Measurements from ENCODE around the gene POM121.
"Not testable (repeated sequence)": the region's sequence is repeated elsewhere in the genome, so short reads cannot be mapped to it uniquely, and the experiment has no call there.

DNA sequence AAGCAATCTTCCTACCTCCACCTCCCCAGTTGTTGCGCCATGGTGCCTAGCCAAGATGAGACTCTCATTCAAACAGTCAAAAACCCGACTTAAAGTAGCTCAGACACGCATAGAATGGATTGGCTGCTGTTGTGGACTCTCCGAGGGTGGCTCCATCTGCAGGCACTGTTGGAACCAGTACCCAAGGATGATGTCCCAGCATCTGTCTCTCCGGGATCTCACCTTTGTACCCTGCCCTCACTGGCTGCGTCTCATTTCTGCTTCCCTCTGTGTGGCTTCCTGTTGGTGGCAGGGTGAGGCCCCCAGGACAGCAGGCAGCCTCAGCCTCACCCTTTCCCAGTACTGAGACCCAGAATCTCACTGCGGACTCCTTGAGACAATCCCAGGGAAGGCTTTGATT is 49.9 kb downstream of the POM121 start:
- TF ChIP-seq CEBPB (IDR thresholded peaks at IDR 0.05; ENCODE audit: borderline replicate concordance in 1 of 2, low read depth in 2 of 2, low read length in 2 of 2); EP300 (IDR thresholded peaks at IDR 0.05; ENCODE audit: borderline replicate concordance in 1 of 2, control insufficient read depth in 1 of 2, low read depth in 2 of 2, low read length in 2 of 2); GABPA (IDR thresholded peaks at IDR 0.05; ENCODE audit: low read depth): not testable (repeated sequence)
- TF ChIP-seq, protein P1, sequence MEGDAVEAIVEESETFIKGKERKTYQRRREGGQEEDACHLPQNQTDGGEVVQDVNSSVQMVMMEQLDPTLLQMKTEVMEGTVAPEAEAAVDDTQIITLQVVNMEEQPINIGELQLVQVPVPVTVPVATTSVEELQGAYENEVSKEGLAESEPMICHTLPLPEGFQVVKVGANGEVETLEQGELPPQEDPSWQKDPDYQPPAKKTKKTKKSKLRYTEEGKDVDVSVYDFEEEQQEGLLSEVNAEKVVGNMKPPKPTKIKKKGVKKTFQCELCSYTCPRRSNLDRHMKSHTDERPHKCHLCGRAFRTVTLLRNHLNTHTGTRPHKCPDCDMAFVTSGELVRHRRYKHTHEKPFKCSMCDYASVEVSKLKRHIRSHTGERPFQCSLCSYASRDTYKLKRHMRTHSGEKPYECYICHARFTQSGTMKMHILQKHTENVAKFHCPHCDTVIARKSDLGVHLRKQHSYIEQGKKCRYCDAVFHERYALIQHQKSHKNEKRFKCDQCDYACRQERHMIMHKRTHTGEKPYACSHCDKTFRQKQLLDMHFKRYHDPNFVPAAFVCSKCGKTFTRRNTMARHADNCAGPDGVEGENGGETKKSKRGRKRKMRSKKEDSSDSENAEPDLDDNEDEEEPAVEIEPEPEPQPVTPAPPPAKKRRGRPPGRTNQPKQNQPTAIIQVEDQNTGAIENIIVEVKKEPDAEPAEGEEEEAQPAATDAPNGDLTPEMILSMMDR (IDR thresholded peaks at IDR 0.05 in 2 of 3, conservative IDR thresholded peaks at IDR 0.05 in 1 of 3; ENCODE audit: control insufficient read depth in 2 of 3, extremely low read depth in 1 of 3, insufficient read depth in 1 of 3, low read depth in 3 of 3, low read length in 3 of 3): not testable (repeated sequence)
- TF ChIP-seq, protein P2, sequence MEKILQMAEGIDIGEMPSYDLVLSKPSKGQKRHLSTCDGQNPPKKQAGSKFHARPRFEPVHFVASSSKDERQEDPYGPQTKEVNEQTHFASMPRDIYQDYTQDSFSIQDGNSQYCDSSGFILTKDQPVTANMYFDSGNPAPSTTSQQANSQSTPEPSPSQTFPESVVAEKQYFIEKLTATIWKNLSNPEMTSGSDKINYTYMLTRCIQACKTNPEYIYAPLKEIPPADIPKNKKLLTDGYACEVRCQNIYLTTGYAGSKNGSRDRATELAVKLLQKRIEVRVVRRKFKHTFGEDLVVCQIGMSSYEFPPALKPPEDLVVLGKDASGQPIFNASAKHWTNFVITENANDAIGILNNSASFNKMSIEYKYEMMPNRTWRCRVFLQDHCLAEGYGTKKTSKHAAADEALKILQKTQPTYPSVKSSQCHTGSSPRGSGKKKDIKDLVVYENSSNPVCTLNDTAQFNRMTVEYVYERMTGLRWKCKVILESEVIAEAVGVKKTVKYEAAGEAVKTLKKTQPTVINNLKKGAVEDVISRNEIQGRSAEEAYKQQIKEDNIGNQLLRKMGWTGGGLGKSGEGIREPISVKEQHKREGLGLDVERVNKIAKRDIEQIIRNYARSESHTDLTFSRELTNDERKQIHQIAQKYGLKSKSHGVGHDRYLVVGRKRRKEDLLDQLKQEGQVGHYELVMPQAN (conservative IDR thresholded peaks at IDR 0.05): not testable (repeated sequence)
- TF ChIP-seq, protein P3, sequence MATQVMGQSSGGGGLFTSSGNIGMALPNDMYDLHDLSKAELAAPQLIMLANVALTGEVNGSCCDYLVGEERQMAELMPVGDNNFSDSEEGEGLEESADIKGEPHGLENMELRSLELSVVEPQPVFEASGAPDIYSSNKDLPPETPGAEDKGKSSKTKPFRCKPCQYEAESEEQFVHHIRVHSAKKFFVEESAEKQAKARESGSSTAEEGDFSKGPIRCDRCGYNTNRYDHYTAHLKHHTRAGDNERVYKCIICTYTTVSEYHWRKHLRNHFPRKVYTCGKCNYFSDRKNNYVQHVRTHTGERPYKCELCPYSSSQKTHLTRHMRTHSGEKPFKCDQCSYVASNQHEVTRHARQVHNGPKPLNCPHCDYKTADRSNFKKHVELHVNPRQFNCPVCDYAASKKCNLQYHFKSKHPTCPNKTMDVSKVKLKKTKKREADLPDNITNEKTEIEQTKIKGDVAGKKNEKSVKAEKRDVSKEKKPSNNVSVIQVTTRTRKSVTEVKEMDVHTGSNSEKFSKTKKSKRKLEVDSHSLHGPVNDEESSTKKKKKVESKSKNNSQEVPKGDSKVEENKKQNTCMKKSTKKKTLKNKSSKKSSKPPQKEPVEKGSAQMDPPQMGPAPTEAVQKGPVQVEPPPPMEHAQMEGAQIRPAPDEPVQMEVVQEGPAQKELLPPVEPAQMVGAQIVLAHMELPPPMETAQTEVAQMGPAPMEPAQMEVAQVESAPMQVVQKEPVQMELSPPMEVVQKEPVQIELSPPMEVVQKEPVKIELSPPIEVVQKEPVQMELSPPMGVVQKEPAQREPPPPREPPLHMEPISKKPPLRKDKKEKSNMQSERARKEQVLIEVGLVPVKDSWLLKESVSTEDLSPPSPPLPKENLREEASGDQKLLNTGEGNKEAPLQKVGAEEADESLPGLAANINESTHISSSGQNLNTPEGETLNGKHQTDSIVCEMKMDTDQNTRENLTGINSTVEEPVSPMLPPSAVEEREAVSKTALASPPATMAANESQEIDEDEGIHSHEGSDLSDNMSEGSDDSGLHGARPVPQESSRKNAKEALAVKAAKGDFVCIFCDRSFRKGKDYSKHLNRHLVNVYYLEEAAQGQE (IDR thresholded peaks at IDR 0.05; ENCODE audit: low read depth, low read length): not testable (repeated sequence)
- TF ChIP-seq, protein P4, sequence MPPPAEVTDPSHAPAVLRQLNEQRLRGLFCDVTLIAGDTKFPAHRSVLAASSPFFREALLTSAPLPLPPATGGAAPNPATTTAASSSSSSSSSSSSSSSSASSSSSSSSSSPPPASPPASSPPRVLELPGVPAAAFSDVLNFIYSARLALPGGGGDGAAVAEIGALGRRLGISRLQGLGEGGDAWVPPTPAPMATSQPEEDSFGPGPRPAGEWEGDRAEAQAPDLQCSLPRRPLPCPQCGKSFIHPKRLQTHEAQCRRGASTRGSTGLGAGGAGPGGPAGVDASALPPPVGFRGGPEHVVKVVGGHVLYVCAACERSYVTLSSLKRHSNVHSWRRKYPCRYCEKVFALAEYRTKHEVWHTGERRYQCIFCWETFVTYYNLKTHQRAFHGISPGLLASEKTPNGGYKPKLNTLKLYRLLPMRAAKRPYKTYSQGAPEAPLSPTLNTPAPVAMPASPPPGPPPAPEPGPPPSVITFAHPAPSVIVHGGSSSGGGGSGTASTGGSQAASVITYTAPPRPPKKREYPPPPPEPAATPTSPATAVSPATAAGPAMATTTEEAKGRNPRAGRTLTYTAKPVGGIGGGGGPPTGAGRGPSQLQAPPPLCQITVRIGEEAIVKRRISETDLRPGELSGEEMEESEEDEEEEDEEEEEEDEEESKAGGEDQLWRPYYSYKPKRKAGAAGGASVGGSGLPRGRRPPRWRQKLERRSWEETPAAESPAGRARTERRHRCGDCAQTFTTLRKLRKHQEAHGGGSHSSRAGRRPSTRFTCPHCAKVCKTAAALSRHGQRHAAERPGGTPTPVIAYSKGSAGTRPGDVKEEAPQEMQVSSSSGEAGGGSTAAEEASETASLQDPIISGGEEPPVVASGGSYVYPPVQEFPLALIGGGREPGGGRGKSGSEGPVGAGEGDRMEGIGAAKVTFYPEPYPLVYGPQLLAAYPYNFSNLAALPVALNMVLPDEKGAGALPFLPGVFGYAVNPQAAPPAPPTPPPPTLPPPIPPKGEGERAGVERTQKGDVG (CRISPR knock-in tag; IDR thresholded peaks at IDR 0.05): not testable (repeated sequence)
- TF ChIP-seq, protein P5, sequence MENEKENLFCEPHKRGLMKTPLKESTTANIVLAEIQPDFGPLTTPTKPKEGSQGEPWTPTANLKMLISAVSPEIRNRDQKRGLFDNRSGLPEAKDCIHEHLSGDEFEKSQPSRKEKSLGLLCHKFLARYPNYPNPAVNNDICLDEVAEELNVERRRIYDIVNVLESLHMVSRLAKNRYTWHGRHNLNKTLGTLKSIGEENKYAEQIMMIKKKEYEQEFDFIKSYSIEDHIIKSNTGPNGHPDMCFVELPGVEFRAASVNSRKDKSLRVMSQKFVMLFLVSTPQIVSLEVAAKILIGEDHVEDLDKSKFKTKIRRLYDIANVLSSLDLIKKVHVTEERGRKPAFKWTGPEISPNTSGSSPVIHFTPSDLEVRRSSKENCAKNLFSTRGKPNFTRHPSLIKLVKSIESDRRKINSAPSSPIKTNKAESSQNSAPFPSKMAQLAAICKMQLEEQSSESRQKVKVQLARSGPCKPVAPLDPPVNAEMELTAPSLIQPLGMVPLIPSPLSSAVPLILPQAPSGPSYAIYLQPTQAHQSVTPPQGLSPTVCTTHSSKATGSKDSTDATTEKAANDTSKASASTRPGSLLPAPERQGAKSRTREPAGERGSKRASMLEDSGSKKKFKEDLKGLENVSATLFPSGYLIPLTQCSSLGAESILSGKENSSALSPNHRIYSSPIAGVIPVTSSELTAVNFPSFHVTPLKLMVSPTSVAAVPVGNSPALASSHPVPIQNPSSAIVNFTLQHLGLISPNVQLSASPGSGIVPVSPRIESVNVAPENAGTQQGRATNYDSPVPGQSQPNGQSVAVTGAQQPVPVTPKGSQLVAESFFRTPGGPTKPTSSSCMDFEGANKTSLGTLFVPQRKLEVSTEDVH (IDR thresholded peaks at IDR 0.05; ENCODE audit: low read depth, partially characterized antibody): not testable (repeated sequence)

All from GM12878 (cell line).